Sigmoid colon (tissue), 7 donors: ENCODE measurements around the gene TSPAN18. TPM values are rescaled to one million over a fixed set of nuclear protein-coding genes. Genes with fewer than 3 reads are reported as not detected.

Source experiments
- DNase-seq: peaks from one replicate; pipeline ENCODE4 v3.0.0-alpha.2; 2019
- H3K27ac ChIP-seq, 4 donors: fragments of 200-600 bp; sonication (generic); one replicate each; pipeline ENCODE4 v1.5.1; 2016 to 2019; ENCODE audit warnings: mild to moderate bottlenecking in 1 of 4
- H3K27me3 ChIP-seq, 3 donors: fragments of 200-600 bp; sonication (generic); one replicate each; pipeline ENCODE4 v1.5.1; 2019; ENCODE audit warnings: mild to moderate bottlenecking in 1 of 3
- H3K36me3 ChIP-seq, 4 donors: fragments of 200-600 bp; sonication (generic); one replicate each; pipeline ENCODE4 v1.5.1; 2016 to 2019
- H3K4me1 ChIP-seq, 4 donors: fragments of 200-600 bp; sonication (generic); one replicate each; pipeline ENCODE4 v1.5.1; 2017 to 2019
- H3K4me3 ChIP-seq, 4 donors: fragments of 200-600 bp; sonication (generic); one replicate each; pipeline ENCODE4 v1.5.1; 2017 to 2019; ENCODE audit warnings: mild to moderate bottlenecking in 2 of 4, moderate library complexity in 1 of 4
- H3K9me3 ChIP-seq, 4 donors: fragments of 200-600 bp in 3 of 4; sonication (generic) in 3 of 4; one replicate each; pipeline versions ENCODE4 v1.5.1 to v1.6.1; 2013 to 2019
- EP300 ChIP-seq, 4 donors: sonication (generic); formaldehyde crosslinking; IDR thresholded peaks; one replicate each; pipeline ENCODE4 v1.6.1; 2017; ENCODE audit warnings: antibody characterized with exemption in 4 of 4
- POLR2A ChIP-seq, 2 donors: fragments of 450-650 bp; IDR thresholded peaks; one replicate each; pipeline ENCODE4 v1.6.1; 2016; ENCODE audit warnings: antibody characterized with exemption in 2 of 2, mild to moderate bottlenecking in 2 of 2, moderate library complexity in 2 of 2
- POLR2AphosphoS5 ChIP-seq, 4 donors: sonication (generic); formaldehyde crosslinking; IDR thresholded peaks; one replicate each; pipeline ENCODE4 v1.6.1; 2017; ENCODE audit warnings: antibody characterized with exemption in 4 of 4
- WGBS, 2 donors: extraction: QIAGEN DNeasy Blood & Tissue Kit; methylation state at CpG; one replicate each; pipeline ENCODE4 v1.1.7; 2013; 5-methylcytosine and 5-hydroxymethylcytosine counted together
- intact Hi-C: fragments of 100-400 bp; cut with DNase I; formaldehyde crosslinking; loops from one replicate; pipeline ENCODE4 v1.15.1; 2023
- polyA plus RNA-seq, 3 donors: library from polyadenylated mRNA; stranded (reverse); fragments of 200-250 nt; gene quantifications; one replicate each; pipeline ENCODE4 v1.2.3, GENCODE V29; 2013
- total RNA-seq, 4 donors: library from RNA; depleted of rRNA; stranded (reverse); fragments of >200 nt; gene quantifications; one replicate each; pipeline ENCODE4 v1.1.0, GENCODE V29; 2016
- TF ChIP-seq, protein P1 (sequence below), 4 experiments: fragments of 450-650 bp in 3 of 4; fragments of 200-600 bp in 1 of 4; IDR thresholded peaks; one replicate each; pipeline ENCODE4 v1.5.1; 2016 to 2019; ENCODE audit warnings: antibody characterized with exemption in 4 of 4, mild to moderate bottlenecking in 3 of 4, moderate library complexity in 2 of 4
- donor health status: healthy with polysubstance abuse.
- donor health status: Bipolar disorder and iron deficiency.
- donor health status: healthy.

TSPAN18 gene
- total and polyA plus RNA-seq, 7 donors = 0.23 to 75.3 (median 13.8) TPM

- peak; percentile 61 for DNase-seq
- intact Hi-C loops = no loop called here
- TF ChIP-seq EP300 (IDR thresholded peaks at IDR 0.05) (no peak), POLR2AphosphoS5 (IDR thresholded peaks at IDR 0.05) (no peak), POLR2A (IDR thresholded peaks at IDR 0.05) (no peak)
- TF ChIP-seq, protein P1, sequence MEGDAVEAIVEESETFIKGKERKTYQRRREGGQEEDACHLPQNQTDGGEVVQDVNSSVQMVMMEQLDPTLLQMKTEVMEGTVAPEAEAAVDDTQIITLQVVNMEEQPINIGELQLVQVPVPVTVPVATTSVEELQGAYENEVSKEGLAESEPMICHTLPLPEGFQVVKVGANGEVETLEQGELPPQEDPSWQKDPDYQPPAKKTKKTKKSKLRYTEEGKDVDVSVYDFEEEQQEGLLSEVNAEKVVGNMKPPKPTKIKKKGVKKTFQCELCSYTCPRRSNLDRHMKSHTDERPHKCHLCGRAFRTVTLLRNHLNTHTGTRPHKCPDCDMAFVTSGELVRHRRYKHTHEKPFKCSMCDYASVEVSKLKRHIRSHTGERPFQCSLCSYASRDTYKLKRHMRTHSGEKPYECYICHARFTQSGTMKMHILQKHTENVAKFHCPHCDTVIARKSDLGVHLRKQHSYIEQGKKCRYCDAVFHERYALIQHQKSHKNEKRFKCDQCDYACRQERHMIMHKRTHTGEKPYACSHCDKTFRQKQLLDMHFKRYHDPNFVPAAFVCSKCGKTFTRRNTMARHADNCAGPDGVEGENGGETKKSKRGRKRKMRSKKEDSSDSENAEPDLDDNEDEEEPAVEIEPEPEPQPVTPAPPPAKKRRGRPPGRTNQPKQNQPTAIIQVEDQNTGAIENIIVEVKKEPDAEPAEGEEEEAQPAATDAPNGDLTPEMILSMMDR (IDR thresholded peaks at IDR 0.05) = no peak
- no peak overlapping the region for H3K4me3 ChIP-seq
- H3K36me3 ChIP-seq = no peaks in the 10 kb centered on the region
- peak overlapping the region; percentile 79 to 88 (median 85) for H3K27ac ChIP-seq
- H3K27me3 ChIP-seq = no peaks in the 10 kb centered on the region
- no peaks in the 10 kb centered on the region for H3K9me3 ChIP-seq
- WGBS, 2 donors = 84 to 92% methylated on average over 11 of the region's 11 CpGs
- peaks cover 0 to 84% (median 66%) of the 10 kb centered on the region in 4 donors for H3K4me1 ChIP-seq
Measured at GRCh38 chr11:44742508-44743246, 15.9 kb downstream of the TSPAN18 start.

DNA sequence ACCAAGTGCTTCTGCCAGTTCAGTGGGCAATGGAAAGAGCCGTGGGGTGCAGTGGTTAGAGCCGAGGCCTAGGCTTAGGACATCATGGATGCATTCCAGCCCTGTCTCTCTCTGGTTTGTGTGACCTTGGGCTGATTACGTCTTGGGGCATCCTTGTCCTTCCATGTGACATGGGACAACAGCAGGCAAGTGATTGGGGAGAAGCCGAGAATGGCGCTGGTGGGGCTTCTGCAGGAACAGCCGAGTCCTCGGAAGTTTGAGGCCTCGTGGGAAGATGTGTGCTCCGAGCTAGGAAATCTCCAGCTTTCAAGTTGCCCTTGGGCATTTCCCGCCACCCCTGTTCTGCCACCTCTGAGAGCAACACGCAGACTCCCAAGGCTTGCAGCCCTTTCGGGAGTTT, 16.6 kb downstream of the TSPAN18 start:
- no peak for DNase-seq
- peak overlapping the region; percentile 79 to 88 (median 85) for H3K27ac ChIP-seq
- intact Hi-C loops = no loop called here

GRCh38 chr11:44743959-44744557, 17.3 kb downstream of the TSPAN18 start:
- 82 to 86% methylated on average over 5 of the region's 5 CpGs for whole genome bisulfite sequencing, 2 donors
- Histone ChIP-seq H3K4me1 (peaks cover 0 to 91% (median 79%) of the 10 kb centered on the region in 4 donors), H3K27me3 (no peaks in the 10 kb centered on the region), H3K4me3 (no peak overlapping the region), H3K9me3 (no peaks in the 10 kb centered on the region), H3K36me3 (no peaks in the 10 kb centered on the region), H3K27ac (peak overlapping the region; percentile 79 to 88 (median 85))
- DNase-seq = peak; percentile 65
- intact Hi-C loops = no loop called here
- TF ChIP-seq POLR2A (IDR thresholded peaks at IDR 0.05) = no peak
- peak; percentile 46 to 87 (median 80) for TF ChIP-seq POLR2AphosphoS5 (IDR thresholded peaks at IDR 0.05)

More for the DNA sequence above, 16.6 kb downstream of the TSPAN18 start:
- WGBS, 2 donors = 89 to 90% methylated on average over 12 of the region's 12 CpGs
- Histone ChIP-seq H3K4me1 (peaks cover 0 to 91% (median 72%) of the 10 kb centered on the region in 4 donors), H3K4me3 (no peak overlapping the region), H3K36me3 (no peaks in the 10 kb centered on the region), H3K9me3 (no peaks in the 10 kb centered on the region), H3K27me3 (no peaks in the 10 kb centered on the region)
- TF ChIP-seq POLR2AphosphoS5 (IDR thresholded peaks at IDR 0.05) = no peak

GRCh38 chr11:44746894-44747293, 20.1 kb downstream of the TSPAN18 start:
- intact Hi-C loops = no loop called here
- peaks cover 0 to 92% (median 87%) of the 10 kb centered on the region in 4 donors for H3K4me1 ChIP-seq
- WGBS, 2 donors = 80 to 88% methylated on average over 7 of the region's 7 CpGs
- no peaks in the 10 kb centered on the region for H3K27me3 ChIP-seq
- DNase-seq = peak; percentile 90
- H3K27ac ChIP-seq = peak overlapping the region; percentile 79 to 88 (median 85)
- TF ChIP-seq POLR2AphosphoS5 (IDR thresholded peaks at IDR 0.05) = peak in 2 of 4 donors; percentile 46 to 54
- TF ChIP-seq, protein P1 (IDR thresholded peaks at IDR 0.05) = no peak
- no peak overlapping the region for H3K4me3 ChIP-seq
- H3K9me3 ChIP-seq = no peaks in the 10 kb centered on the region
- no peaks in the 10 kb centered on the region for H3K36me3 ChIP-seq

DNA sequence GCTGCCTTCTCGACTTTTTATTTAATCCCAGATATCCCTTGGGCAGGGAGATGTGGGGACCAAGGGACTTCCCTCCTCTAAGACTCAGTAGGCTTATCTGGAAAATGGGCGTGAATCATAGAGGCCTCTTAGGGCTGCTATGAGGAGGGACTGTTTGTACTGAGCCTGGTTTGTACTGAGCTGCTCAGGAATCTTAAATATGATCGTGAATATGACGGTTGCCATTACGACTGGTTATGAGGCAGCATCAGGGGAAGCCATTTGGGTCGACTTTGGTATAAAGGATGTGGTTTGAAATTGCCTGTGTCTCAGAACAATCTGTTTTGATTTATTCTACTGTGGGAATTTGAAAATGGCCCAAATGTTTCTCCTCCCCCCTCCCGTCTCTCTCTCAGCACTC, 20.6 kb downstream of the TSPAN18 start:
- Histone ChIP-seq H3K4me1 (peaks cover 0 to 92% (median 88%) of the 10 kb centered on the region in 4 donors), H3K27me3 (no peaks in the 10 kb centered on the region), H3K9me3 (no peaks in the 10 kb centered on the region), H3K4me3 (no peak overlapping the region), H3K27ac (peak overlapping the region; percentile 79 to 88 (median 85)), H3K36me3 (no peaks in the 10 kb centered on the region)
- no peak for DNase-seq
- TF ChIP-seq POLR2AphosphoS5 (IDR thresholded peaks at IDR 0.05) = peak in 1 of 4 donors; percentile 17
- TF ChIP-seq, protein P1 (IDR thresholded peaks at IDR 0.05) = no peak
- TF ChIP-seq EP300 (IDR thresholded peaks at IDR 0.05) = peak in 1 of 4 donors; percentile 63
- no peak for TF ChIP-seq POLR2A (IDR thresholded peaks at IDR 0.05)
- intact Hi-C loops = no loop called here
- 67 to 75% methylated on average over 7 of the region's 7 CpGs for WGBS, 2 donors
